HuH-7 (cell line): Measurements from ENCODE around the gene DPP6.
"Not testable (repeated sequence)": the region's sequence is repeated elsewhere in the genome, so short reads cannot be mapped to it uniquely, and the experiment has no call there.

ENCODE experiments used
- DNase-seq: peaks from one replicate; pipeline ENCODE4 v3.0.0; 2011; ENCODE audit warnings: low spot score

The DPP6 gene

DNA sequence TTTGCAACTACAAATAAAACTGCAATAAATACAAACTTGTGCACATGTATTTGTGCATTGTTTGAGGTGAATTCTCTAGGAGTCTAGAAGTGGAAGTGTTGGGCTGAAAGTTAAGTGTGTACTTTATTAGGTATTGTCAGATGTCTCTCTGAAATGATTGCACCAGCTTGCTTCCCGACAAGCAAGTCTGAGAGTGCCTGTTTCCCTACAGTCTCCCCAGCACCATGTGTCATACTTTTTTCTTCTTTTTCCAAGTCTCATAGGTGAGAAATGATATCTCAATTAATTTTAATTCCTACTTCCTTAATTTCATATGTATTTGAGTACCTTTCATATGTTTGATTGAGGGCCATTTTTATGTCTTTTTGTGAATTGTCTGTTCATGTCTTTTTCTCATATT lies 614.6 kb downstream of the DPP6 start:
- DNase-seq, result no peak

DNA sequence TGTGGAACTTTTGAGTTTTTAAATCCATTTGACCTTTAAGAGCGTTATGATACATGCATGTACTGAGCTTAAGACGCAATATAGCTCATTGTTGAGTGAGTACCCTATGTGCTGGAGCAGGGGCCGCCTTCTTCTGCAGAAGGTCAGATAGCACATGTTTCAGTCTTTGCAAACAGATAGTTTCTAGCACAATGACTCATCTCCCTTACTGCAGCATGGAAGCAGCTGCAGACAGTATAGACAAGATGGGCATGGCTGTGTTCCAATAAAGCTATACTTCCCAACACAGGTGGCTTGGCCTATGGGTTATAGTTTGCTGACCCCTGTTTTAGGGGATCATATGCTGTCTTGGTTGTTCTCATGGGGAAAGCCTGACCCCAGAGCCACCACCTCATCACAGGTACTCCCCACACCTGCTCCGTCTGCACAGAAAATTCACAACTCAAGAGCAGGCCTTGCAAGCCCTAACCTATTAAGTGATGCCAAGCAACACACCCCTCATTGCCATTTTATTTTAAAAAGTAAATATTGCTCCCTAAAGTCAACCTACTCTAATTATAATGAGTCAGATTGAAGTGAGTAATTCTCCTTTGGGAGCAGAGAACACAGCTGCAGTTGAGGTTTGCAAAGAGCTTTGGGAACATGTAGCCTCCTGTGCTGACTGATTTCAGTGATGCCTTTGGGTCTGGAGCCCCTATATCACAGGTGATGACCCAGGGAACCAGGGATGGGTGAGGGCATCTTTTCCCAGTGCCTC lies 620.6 kb downstream of the DPP6 start:
- DNase-seq, result no peak

DNA sequence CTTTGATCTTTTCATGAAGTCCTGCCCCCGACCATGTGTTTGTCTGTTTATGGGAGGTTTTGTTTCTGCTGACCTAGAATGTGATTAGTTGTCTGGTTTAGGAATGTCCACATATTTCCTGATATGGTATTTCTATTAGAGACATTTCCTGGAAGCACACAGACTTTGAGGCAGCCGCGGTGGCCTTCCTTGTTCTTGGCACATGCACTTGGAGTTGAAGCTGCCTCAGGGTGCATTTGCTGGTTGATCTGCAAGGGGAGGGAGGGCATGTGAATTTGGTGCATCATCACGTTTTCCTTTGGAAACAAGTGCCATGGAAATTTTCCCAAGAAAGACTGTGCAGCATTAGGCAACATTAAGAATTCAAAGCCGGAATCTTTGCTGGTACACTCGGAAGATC lies 622.0 kb downstream of the DPP6 start:
- no peak for DNase-seq

DNA sequence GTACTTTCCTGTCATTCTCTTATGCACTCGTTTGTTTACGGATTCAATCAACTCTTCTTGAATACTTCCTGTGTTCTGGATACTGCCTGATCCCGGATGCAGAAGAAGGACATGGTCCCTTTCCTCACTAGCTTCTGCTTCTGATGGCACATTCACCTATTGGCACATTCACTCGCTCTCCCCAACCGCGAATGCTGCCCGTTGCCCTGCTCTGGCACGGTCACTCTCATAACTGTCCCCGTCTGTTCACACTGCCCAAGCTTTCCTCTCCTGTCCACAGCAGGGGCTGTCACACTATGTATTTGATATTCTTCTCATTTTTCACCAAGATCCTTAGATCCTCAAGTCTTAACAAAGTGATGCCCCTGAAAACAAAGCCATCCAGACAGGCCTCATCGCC lies 623.4 kb downstream of the DPP6 start:
- DNase-seq, result no peak

DNA sequence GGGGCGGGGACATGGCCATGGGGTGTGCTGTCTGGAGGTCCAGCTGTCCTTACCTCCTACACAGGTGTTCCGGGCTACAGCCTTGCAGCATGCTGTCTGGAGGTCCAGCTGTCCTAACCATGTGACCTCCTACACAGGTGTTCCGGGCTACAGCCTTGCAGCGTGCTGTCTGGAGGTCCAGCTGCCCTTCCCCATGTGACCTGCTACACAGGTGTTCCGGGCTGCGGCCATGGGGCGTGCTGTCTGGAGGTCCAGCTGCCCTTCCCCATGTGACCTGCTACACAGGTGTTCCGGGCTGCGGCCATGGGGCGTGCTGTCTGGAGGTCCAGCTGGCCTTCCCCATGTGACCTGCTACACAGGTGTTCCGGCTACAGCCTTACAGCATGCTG lies 623.8 kb downstream of the DPP6 start:
- not testable (repeated sequence) for DNase-seq

DNA sequence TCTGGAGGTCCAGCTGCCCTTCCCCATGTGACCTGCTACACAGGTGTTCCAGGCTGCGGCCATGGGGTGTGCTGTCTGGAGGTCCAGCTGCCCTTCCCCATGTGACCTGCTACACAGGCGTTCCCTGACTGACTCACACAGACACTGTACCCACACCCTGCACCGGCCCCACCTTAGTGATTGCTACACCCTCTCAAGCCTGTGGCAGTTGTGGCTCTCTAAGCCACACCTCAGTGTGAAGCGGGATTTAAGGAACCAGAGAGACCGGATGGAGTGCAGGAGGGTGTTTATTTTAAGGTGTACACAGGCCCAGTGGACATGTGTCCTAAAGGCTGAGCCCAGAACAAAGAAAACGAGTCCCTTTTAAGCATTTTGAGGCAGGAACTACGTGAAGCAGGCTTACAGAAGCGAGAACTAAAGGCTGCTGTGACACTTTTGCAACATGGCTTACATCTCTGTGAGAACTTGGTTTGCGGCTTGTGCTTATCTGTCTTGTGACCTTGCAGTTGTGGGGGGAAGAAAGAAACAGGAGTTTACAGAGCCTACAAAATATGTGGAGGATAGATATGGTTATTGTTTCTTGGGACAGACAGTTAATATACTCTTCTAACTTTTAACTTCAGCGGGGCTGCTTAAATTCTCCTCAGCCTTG lies 624.4 kb downstream of the DPP6 start:
- no peak for DNase-seq

DNA sequence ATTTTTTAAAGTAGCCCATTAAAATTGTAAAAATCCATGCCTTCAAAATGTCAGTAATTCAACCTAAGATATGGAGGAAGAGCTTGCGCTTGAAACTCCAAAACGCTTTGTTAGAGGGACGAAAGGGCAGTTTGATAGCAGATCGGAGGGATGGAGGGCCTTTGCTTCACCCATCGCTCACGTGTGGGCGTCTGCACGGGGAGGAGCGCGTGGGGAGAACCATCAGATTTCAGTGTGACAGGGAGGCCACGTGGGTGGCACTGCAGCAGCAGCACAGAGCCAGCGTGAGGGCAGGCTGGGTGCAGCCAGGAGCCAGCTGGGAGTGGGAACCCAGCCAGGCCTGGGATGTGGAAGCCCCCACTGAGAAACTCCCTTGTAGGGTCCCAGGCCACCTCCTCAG lies 625.3 kb downstream of the DPP6 start:
- DNase-seq, result no peak

DNA sequence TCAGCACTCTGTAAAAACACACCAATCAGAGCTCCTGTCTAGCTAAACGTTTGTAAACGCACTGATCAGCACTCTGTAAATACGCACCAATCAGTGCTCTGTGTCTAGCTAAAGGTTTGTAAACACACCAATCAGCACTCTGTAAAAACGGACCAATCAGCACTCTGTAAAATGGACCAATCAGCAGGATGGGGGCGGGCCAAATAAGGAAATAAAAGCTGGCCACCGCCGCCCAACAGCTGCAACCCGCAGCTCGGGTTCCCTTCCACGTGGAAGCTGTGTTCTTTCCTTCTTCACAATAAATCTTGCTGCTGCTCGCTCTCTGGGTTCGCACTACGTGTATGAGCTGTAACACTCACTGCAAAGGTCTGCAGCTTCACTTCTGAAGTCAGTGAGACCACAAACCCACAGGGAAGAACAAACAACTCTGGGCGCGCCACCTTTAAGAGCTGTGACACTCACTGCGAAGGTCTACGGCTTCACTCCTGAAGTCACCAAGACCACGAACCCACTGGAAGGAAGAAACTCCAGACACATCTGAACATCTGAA lies 625.9 kb downstream of the DPP6 start:
- DNase-seq, result not testable (repeated sequence)

DNA sequence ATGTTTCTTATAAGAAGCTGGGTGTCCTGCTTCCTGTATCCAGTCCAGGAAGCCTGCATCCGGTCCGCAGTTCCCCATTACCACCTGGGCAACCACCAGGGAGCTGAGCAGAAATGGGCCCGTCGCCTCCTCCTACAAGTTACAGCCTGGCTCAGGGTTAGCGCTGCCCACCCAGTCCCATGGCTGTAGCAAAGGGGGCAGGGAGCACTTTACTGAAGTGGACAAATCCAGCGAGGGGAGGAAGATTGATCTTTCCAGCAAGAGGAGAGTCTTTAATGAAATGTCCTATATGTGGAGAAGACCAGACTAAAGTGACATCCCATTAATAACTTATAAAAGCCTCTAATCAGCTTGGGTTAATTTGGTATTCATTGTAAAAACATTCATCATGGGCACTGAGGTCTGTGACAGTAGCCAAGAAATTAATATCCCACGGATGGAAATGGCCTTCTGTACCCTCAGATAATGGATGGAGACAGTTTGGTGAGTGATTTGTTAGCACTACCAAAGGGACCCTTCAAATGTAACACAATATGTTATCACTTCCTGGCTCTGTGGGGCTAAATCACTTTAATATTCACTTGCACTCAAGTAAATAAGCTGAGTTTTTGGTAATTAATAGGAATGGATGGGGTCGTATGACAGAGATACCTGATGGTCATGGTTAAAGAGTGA lies 627.3 kb downstream of the DPP6 start:
- DNase-seq, result no peak

DNA sequence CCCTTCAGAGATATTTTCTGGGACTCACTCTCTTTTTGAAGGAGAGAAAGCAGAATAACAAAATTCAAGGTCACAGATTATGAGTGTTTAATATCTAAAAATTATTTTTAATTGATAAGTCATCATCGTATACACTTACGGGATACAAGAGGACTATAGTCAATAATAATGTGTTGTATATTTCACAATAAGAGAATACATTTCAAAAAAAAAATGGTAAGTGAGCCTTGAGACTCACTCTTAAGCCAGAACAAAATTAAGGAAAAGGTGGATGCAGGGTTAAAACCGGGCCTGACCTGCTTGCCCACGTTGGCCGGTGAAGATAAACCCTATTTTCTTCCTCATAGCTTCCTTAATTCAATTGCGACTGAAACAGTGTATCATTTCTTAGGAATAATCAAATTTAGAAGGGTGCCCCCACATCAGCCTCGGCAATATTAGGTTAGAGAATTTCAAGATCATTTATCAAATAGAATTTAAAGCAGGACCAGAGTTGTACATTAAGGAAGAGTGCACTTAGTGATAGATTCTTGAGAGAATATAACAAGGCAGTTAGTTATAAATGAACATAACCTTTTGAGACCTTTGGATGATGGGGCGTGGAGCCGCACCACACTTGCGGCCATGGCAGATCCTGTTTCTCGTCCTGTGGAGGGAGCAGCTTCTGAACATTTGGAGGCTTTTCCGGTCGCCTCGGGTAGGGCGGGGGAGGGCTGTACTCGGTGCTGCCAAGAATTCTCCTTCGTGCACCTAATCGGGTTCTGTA lies 628.9 kb downstream of the DPP6 start:
- DNase-seq, result no peak

DNA sequence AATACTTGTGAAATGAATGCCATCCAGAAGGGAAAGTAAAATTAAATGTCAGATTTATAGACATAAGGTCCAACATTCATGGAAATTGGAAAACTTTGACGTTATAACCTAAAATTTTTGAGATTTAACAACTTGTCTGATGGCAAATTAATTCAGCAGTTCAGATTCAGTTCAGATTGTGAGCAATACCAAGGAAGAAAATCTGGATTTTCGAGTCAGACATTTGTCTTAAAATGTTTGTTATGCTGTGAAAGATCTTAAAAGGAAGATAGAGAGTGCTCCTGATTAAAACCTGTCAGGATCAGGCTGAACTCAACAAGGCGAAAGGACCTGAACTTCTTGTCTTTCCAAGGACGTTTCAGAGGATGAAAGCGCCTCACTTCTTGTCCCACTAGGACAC lies 629.8 kb downstream of the DPP6 start:
- no peak for DNase-seq

DNA sequence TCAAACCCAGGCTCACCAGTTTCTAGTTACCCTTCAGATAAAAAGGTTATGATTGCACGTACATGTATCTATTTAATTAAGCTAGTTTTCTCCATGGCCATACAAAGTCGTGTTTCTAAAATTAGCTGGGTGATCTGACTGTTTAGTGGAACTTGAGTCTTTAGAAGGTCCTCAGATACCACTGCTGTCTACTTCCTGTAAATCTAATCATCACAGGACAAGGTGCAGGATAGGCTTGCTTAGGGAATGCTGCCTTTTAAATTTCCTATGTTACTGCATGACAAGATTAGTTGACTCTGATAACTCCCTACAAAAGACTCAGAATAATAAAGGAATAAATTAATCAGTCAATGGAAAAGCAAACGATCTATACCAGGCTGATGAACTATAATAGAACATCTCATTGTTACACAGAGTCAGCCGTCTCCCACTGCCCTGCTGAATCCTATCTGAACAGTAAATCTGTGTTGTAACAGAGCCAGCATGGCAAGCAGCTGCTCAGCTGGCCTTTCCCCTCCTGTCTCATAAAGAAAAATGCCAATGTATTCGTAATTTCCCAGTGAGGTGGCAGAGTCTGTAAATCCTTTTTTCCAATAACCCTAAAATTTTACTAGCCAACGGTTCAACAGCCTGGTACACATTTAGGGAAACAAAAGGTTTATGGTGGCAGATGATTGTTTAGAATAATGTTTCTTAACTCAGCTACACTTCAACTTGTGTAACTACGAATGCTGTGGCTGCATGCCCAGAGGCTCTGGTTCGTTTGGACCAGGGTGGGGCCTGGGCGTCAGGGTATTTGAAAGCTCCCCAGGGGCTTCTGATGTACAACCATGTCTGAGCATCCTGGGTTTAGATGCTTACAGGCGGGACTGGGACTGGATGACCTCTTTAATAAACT lies 632.7 kb downstream of the DPP6 start:
- DNase-seq, result no peak

DNA sequence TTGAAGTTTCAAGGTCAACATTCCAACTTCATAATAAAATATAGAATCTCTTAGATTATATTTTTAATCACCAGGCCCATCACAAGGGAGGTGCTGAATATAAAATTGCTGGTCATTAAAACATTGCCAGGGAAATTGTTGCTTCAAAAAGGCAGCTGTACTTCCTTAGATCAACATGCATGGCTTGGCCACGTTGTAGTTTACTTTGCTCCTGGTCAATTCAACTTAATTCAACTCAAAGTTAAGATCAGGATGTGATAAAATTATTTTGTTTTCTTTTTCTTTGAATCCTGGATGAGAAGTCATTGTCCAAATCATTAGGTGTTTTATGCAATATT lies 633.3 kb downstream of the DPP6 start:
- DNase-seq, result no peak

DNA sequence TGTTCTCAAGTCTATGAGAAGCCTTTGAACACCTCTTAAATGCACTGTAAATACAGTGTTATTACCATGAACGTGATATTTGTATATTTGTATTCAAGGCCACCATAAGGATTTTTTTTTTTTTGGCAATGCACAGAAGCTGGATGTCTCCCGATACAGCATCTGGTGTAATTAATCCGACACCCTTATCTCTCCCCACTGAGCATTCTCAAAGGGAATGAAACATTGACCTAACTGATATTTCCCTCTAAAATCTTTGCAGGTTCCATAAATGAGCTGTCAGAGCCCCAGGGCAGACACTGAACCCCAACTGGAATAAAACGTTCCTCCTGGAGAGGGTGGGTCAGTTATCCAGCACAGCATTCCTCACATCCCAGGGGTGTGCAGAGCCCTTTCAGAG lies 634.1 kb downstream of the DPP6 start:
- DNase-seq, result no peak

DNA sequence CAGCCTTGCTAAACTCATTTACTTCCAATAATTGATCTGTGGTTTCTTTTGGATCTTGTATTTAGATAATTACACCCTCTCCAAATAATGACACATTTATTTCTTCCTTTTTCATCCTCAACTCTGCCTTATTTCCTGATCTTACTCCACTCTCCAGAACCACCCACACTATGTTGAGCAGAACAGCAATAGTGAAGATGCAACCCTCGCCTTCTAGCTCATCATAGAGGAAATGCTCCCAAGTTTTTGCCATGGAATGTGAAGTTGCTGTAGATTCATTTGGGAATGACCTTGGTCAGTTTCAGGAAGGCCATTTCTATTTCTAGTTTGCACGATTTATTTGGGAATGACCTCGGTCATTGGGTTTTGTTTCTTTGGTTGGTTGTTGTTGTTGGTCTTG lies 636.8 kb downstream of the DPP6 start:
- DNase-seq, result no peak

DNA sequence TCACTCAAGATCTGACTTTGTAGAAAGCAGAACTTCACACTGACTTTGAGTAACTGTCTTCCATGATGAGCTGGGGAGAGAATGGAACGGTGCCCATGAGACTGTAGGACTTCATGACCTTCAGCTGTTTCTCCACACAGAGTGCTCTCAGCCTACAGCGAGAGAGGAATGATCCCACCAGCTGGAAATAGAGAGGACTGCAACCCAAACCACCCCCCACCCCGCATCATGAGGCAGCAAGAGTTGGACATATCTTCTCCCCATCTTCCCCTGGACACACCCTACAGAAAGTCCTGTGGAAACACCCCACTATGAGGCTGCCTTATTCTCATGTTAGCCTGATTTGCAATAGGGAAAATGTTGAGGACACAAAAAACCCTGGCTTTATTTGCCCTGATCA lies 638.2 kb downstream of the DPP6 start:
- DNase-seq, result no peak

DNA sequence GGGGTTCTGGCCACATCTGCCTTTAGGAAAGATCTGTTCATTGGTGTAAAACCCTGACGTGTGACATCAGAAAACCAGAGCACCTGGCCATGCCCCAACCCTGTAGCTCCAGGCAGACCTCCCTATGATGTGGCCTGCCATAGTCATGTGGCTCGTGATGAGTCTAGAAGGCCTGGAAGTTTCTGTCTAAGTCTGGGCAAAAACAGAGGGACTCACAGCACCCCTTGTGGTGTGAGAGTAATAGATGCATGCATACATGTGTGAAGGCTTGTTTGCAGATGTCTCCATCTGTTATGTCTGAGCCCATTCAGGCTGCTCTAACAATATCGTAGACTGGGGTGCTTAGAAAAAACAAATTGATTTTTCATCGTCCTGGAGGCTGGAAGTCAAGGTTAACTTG lies 641.5 kb downstream of the DPP6 start:
- DNase-seq, result no peak

DNA sequence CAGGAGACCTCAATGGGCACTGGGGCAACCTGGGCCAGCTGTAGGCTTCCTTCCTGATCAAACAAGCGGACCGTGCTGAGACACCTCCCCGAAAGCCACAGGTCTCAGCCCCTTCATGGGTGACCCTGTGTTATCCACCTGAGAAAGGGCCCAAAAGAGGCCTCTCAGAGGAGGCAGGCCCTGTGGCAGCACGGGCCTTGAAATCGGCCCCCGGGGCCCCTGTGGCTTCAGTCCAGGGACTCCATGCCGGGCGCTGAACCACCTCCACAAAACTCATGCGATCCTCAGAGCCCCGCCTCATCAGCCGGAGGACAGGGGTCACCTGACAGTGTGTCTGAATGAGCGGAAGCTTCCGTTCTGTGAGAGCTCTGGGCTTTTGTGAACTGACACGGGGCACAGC lies 643.6 kb downstream of the DPP6 start:
- no peak for DNase-seq

DNA sequence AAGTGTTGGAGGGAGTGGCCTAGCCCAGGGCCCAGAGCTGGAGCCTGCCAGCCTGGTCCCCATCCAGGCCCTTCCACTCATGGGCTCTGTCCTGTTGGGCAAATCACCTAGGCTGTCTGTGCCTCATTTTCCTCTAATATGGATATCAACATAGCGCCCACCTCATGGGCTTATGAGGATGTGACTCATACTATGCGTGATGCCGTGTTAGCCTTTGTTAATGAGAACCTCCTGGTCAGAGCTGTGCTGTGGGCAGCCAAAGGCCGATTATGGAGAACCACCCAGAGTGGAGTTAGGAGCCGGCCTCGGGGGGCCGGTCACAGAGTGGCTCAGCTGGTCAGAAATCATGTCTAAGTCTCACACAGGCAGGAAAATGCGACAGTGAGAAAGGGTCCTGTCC lies 644.4 kb downstream of the DPP6 start:
- DNase-seq, result no peak

DNA sequence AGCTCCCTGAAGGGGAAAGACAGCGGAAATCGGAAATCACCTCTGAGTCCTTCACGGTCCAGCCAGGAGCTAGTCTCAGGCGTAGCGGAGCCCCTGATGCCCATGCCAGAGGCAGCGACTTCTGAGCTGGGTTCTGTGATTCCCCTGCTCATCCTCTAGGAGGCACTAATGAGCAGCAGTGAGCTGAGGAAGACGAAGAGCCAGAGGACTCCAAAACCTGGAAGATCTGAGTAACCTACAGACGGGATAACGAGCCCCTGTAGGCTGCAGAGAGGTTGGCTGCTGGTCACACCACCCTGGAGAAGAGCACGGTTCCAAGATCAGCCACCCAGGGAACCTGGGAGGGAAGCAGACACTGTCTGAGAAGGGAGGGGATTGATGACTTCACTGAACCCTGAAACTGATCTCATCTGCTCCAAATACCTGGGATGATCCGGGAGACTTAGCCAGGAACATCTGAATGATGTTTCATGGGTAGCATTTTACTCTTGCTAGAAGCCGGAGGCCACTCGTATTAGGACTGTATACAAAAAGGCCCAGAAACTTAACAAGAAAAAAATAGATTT lies 646.6 kb downstream of the DPP6 start:
- DNase-seq, result peak; percentile 24

DNA sequence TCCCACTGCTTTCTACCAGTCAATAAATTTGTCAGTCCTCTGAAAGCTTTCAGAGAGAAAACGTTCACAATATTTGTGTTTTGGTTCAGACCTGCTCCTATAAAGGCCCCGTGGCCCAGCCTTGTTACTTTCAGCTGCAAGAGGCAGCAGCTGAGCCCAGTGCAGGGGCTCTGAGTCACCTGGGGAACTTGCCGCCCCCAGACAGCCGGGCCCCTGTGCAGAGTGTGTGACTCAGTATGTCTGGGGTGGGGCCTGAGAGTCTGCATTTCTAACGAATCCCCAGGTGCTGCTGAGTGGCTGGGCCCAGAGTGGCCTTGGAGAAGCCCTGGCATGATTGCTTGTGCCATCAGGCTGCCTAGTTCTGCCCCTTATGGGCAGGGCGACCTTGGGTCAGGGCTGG lies 647.2 kb downstream of the DPP6 start:
- DNase-seq, result no peak
